HG02852 (cell line): ENCODE data around the gene CENPX.

Experiments
- ATAC-seq: cut with Tn5 transposase; IDR thresholded peaks from one replicate; pipeline ENCODE4 v1.9.1; 2021; ENCODE audit warnings: mild to moderate bottlenecking, moderate library complexity; ENCODE audit not compliant: unreplicated experiment

The CENPX gene

DNA sequence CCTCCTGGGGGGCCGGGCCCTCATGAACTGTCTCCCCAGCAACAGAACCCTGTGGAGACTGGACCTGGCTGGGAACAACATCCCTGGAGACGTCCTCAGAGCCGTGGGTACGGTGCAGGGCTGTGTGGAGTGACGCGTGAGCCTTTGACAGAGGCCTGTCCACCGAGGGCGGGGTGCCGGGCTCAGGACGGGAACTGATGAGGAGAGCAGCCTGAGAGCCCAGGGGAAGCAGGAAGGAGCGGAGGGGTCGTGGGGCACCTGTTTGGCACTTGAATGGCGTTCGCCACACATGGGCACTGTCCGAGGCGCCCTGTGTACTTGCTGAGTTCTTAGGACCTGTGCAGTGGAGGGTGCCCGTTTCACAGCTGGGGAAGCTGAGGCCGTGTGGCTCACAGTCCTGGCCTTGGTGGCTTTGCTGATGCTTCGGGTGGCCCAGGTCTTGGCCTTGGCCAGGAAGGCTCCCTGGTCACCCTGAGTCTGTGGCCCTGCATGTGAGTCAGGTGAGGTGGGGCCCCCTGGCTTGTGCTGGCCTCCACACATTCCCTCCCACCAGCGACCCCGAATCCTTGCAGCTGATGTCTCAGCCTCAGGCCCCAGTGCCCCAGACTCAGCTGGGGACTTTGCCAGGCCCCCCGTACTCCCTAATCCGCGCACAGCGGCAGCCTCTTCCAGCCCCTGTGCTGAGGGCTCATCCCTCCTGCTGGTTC is 2.9 kb upstream of the CENPX start:
- ATAC-seq = no peak

DNA sequence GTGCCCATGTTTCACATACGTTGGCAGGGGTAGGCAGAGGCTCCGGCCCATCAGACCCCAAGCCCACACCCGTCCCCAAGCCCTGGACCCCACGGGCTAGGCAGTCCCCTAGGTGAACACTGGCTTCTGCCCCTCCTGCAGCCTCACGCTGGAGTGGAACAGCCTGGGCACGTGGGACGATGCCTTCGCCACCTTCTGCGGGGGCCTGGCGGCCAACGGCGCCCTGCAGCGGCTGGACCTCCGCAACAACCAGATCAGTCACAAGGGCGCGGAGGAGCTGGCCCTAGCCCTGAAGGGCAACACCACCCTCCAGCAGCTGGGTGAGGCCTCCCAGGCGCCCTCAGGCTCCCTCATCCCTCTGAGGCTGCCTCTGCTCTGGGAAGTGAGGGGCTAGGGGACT is 2.2 kb upstream of the CENPX start:
- no peak for ATAC-seq

GRCh38 chr17:82023447-82024241 is 966 bp upstream of the CENPX start:
- ATAC-seq = peak; percentile 2

GRCh38 chr17:82022981-82023446 is 336 bp upstream of the CENPX start, which contains the start of gene LRRC45:
Gene LRRC45, plus strand, starts transcription at chr17:82023305. Its CDS starts 339 bp downstream, at chr17:82023644.
- peak; percentile 87 for ATAC-seq

- ATAC-seq = no peak
These were observed 773 bp downstream of the CENPX start for GRCh38 chr17:82021900-82022309.

- no peak for ATAC-seq
These were observed 1.4 kb downstream of the CENPX start for GRCh38 chr17:82021107-82021899.

DNA sequence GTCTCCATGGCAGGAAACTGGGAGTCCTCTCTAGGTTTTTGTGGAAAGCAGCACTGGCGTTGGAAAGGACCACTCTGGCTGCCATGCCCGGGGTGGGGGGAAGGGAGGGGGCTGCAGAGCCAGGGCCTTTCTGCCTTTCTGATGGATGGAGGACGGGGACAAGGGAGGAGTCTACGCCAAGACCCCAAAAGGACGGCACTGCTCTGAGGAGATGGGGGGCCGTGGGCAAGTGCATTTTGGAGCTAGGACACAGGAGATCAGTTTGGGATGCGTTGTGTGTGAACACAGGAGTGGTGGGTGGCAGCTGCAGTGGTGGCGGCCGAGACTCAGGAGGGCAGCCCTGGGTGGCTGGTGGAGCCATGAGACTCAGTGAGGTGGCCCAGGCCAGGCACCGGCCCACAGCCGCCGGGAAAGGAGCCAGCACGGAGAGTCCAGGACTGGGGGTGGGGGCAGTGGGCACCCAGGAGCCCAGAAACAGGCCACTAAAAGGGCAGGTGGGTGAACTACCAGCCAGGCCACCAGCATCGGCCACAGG is 2.0 kb downstream of the CENPX start:
- no peak for ATAC-seq

DNA sequence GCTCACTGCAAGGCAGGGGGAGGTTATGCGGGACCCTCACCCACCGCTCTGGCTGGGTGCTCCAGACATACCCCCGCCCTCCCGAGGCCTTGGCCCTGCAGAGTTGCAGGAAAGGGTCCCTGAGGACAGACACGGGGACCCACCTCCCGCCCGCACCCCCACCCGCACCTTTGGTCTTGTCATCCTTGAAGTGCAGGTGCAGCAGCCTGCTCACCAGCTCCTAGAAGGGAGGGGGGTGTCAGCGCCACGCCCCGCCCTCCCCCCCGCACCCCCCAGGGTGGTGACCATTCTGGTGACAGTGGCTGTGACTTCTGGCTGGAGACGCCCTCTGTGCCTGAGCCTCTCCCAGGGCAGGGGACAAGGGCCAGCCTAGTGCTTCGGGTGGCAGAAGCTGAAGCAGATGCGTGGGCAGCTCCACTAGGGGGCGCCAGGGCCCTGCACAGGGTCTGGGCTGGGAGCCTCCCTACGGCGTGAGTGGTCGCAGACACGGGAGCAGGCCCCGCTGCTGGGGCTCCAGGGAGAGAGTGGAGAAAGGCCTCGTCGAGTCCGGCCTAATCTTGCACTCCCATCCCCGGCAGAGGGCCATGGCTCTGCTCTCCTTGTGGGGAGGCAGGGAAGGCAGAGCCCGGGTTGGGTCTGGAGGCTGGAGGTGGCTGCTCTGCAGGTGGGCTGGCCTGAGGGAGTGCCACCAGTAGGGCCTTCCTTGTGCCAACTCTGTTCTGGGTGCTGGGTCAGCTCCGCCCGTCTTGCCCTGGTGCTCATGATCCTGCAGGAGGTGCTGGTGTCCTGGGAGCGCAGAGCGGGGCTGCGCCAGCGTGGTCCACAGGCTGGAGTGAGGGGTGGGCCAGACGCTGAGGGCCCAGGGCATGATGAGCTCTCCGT is 2.7 kb downstream of the CENPX start:
- no peak for ATAC-seq

- no peak for ATAC-seq
These were observed 3.5 kb downstream of the CENPX start for GRCh38 chr17:82018989-82019689.

DNA sequence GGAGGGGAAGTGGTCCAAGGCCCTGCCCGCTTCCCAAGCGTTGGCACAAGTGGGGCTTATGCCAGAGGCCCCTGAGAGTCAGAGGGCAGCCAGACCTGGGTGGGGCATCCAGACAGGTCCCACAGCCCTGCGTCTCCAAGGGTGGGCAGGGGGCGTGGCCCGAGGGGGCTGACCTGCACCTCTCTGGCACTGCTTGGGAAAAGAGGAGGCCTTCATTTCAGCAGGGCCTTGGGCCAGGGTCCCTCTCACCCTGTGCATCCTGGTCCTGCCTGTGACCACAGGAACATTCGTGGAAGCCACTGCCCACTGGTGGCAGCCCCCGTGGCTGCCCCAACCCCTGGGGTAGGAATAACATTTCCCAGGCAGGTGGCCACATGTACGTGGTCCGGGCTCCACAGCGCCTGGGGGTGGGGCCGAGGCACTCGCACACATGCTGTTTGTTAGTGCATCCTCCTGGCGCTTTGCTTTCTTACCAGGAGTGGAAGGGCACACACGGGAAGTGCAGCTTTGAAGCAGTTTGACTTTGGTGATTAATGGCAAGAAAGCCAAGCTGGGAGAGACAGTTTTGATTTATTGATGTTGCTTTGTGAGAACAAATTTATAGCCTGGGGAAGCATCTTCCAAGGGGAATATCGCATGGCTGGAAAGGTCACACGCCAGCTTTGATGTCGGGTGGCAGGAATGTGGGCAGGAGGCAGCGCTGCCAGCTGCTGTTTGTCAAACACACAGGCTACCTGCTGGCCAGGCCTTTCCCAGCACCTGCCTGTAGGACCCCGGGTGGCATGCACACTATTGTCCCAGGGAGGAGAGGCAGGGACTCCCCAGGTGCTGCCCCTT is 4.3 kb downstream of the CENPX start:
- ATAC-seq = no peak

GRCh38 chr17:82017612-82018151 is 5.0 kb downstream of the CENPX start:
- no peak for ATAC-seq

- ATAC-seq = no peak
These were observed 5.7 kb downstream of the CENPX start for GRCh38 chr17:82016875-82017459.

DNA sequence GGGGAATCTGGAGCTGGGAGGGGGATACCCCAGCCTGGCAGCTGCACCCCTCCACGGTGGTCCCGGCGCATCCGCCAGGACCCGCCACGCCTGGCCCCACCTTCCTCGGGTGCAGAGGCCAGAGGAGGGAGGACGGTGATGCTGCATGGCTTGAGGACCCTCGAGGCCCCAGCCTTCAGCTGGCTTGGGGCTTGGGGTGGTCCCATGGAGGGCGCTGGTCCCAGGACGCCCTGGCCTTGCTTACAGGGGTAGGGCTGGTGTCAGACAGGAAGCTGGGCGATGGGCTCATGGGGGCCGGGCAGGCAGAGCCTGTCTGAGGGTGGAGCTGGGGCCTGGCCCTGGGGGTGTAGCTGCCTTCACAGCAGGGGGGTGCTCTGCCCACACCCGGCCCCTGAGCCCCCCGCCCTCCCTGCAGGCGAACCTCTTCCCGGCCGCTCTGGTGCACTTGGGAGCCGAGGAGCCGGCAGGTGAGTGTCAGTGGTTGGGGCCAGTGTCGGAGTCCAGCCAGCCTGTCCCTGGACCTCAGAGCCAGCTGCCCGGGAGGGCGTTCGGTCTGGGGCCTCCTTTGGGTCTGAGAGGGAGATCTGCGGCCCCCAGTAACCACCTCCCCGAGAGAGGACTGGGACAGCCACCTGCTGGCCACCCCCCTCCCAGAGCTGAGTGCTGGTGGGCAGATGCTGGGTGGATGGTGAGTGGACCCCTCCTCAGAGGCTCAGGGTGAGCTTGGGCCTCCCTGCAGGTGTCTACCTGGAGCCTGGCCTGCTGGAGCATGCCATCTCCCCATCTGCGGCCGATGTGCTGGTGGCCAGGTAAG is 6.4 kb downstream of the CENPX start:
- ATAC-seq = no peak

DNA sequence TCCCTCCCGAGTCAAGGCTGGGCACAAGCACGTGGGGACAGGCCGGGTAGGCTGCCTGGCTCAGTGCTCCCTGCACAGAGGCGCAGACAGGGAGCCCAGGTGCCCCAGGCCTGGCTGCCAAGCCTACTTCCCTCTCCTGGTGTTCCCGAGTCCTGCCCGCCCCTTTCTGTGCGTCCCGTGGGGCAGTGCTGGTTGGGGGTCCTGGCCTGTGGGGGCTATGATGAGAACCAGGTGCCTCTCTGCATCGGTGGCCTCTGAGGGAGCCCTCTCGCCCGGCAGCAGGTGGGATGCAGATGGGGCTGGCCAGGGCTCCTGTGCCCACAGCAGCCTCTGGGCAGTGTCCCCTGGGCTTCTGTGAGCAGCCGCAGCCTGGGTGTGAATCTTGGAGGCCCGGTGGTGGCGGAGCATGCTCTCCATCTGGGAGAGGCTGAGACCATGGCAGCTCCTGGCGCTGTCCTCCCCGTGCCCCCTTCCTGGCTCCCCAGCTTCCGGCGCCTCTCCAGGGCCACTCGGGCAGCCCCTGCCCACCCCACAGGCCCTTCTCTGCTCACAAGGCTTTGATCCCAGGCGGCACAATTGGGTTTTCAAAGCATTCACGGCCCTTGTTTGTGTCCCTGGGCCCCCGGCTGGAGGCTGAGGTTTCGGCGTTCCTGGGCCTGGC is 7.2 kb downstream of the CENPX start:
- ATAC-seq = no peak

GRCh38 chr17:82014971-82015310 is 7.7 kb downstream of the CENPX start:
- no peak for ATAC-seq

- no peak for ATAC-seq
These were observed 8.2 kb downstream of the CENPX start for GRCh38 chr17:82014432-82014831.
